PC-9 (cell line): ENCODE results near the gene PCDHGA8. TPM values are rescaled to one million over a fixed set of nuclear protein-coding genes. Genes with fewer than 3 reads are reported as not detected.
"Not testable (repeated sequence)": the region's sequence is repeated elsewhere in the genome, so short reads cannot be mapped to it uniquely, and the experiment has no call there.

Experiments
- BruUV-seq: library from RNA; stranded (reverse); fragments of 400-500 nt; replicated peaks from 2 replicates; lab custom pipeline; 2021; lab: Mats Ljungman, UMichigan
- CTCF ChIA-PET: fragments of 300-600 bp; sonication (Branson Sonifier 250); formaldehyde crosslinking; loops from one replicate; lab custom pipeline; 2022; ENCODE audit warnings: antibody characterized with exemption; lab: Charles Lee
- POLR2A ChIA-PET: fragments of 300-600 bp; sonication (Branson Sonifier 250); formaldehyde crosslinking; loops from one replicate; lab custom pipeline; 2022; ENCODE audit warnings: antibody characterized with exemption; ENCODE audit not compliant: unreplicated experiment; lab: Charles Lee
- DNase-seq, 2 experiments: peaks; one replicate each; pipeline versions ENCODE4 v3.0.0 to v3.0.0-alpha.2; 2015 to 2022; ENCODE audit warnings: mixed read lengths in 1 of 2
- H2AFZ ChIP-seq: fragments of 200-600 bp; sonication (generic); 2 replicates; pipeline ENCODE4 v1.8.1; 2017; ENCODE audit warnings: antibody characterized with exemption
- H3F3A ChIP-seq: fragments of 200-600 bp; sonication (generic); 2 replicates; pipeline ENCODE4 v1.8.1; 2017; ENCODE audit warnings: antibody characterized with exemption, mild to moderate bottlenecking, low read depth; ENCODE audit not compliant: insufficient read depth
- H3K27ac ChIP-seq: fragments of 200-600 bp; sonication (generic); 2 replicates; pipeline ENCODE4 v1.6.1; 2016; ENCODE audit warnings: mixed run types
- H3K27me3 ChIP-seq: fragments of 200-600 bp; sonication (generic); 2 replicates; pipeline ENCODE4 v1.6.1; 2016; ENCODE audit warnings: low read depth, mixed run types; ENCODE audit not compliant: insufficient read depth
- H3K36me3 ChIP-seq: fragments of 200-600 bp; sonication (generic); 2 replicates; pipeline ENCODE4 v1.6.1; 2016; ENCODE audit warnings: low read depth, mixed run types
- H3K4me1 ChIP-seq: fragments of 200-600 bp; sonication (generic); replicated peaks from 2 replicates; pipeline ENCODE4 v1.6.1; 2016; ENCODE audit warnings: mixed run types; ENCODE audit not compliant: insufficient read depth
- H3K4me2 ChIP-seq: fragments of 200-600 bp; sonication (generic); 2 replicates; pipeline ENCODE4 v1.6.1; 2017; ENCODE audit warnings: mixed run types
- H3K4me3 ChIP-seq: fragments of 200-600 bp; sonication (generic); 2 replicates; pipeline ENCODE4 v1.6.1; 2016; ENCODE audit warnings: mixed run types
- H3K79me2 ChIP-seq: fragments of 200-600 bp; sonication (generic); 2 replicates; pipeline ENCODE4 v1.6.1; 2017; ENCODE audit warnings: low read depth, mixed run types
- H3K9me2 ChIP-seq: fragments of 200-600 bp; sonication (generic); 2 replicates; pipeline ENCODE4 v1.8.1; 2017; ENCODE audit warnings: mild to moderate bottlenecking; ENCODE audit not compliant: insufficient read depth
- H3K9me3 ChIP-seq: fragments of 200-600 bp; sonication (generic); 2 replicates; pipeline ENCODE4 v1.8.1; 2016; ENCODE audit warnings: low read depth; ENCODE audit not compliant: insufficient read depth
- H4K20me1 ChIP-seq: fragments of 200-600 bp; sonication (generic); 2 replicates; pipeline ENCODE4 v1.8.1; 2017; ENCODE audit not compliant: insufficient read depth
- CTCF ChIP-seq: fragments of 200-600 bp; sonication (generic); conservative IDR thresholded peaks from 2 replicates; pipeline ENCODE4 v1.6.1; 2017; ENCODE audit warnings: mixed run types, antibody characterized with exemption, mild to moderate bottlenecking, moderate library complexity
- EZH2 ChIP-seq: fragments of 200-600 bp; sonication (generic); IDR thresholded peaks from 2 replicates; pipeline ENCODE4 v1.8.0; 2017; ENCODE audit warnings: antibody characterized with exemption, low read depth
- intact Hi-C: fragments of 100-400 bp; cut with micrococcal nuclease; formaldehyde crosslinking; loops from one replicate; pipeline ENCODE4 v1.10.0; 2022; ENCODE audit not compliant: unreplicated experiment
- total RNA-seq: library from RNA; stranded (reverse); gene quantifications from 2 replicates; pipeline ENCODE4 v1.2.3, GENCODE V29; 2021

Gene PCDHGA8
- total RNA-seq, 1 experiment from 2014 or later = not detected

GRCh38 chr5:141427783-141428426, 35.5 kb downstream of the PCDHGA8 start:
- Histone ChIP-seq H3K27me3 (peaks cover 32% of the 10 kb centered on the region), H3K4me3 (no peak overlapping the region), H3K4me1 (no peaks in the 10 kb centered on the region), H3K9me3 (0 out of 2 replicates have a peak, but pooled peaks cover 3% of the 10 kb centered on the region), H4K20me1 (no peaks in the 10 kb centered on the region), H3K79me2 (no peaks in the 10 kb centered on the region), H3K27ac (no peak overlapping the region), H2AFZ (no peak overlapping the region), H3F3A (no peaks in the 10 kb centered on the region), H3K4me2 (no peak overlapping the region), H3K36me3 (no peaks in the 10 kb centered on the region), H3K9me2 (no peaks in the 10 kb centered on the region)
- CTCF ChIA-PET = no interaction called here
- no TSS peak for BruUV-seq
- TF ChIP-seq CTCF = no peak
- TF ChIP-seq EZH2 = no peak
- intact Hi-C loops = no loop called here
- POLR2A ChIA-PET = no interaction called here
- DNase-seq = no peak

DNA sequence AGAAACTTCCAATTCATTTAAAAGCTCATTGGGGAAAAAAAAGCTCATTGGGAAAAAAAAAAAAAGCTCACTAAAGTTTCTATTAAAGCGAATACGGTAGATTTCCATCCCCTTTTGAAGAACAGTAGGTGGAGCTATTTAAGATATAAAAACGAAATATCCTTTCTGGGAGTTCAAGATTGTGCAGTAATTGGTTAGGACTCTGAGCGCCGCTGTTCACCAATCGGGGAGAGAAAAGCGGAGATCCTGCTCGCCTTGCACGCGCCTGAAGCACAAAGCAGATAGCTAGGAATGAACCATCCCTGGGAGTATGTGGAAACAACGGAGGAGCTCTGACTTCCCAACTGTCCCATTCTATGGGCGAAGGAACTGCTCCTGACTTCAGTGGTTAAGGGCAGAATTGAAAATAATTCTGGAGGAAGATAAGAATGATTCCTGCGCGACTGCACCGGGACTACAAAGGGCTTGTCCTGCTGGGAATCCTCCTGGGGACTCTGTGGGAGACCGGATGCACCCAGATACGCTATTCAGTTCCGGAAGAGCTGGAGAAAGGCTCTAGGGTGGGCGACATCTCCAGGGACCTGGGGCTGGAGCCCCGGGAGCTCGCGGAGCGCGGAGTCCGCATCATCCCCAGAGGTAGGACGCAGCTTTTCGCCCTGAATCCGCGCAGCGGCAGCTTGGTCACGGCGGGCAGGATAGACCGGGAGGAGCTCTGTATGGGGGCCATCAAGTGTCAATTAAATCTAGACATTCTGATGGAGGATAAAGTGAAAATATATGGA, 38.1 kb downstream of the PCDHGA8 start, which contains the start of gene PCDHGA12:
TSS of gene PCDHGA12 (plus strand) at position 176 of the 782 bp plus-strand sequence. CDS start at position 429, 253 bp downstream.
- Histone ChIP-seq H4K20me1 (no peaks in the 10 kb centered on the region), H3F3A (no peaks in the 10 kb centered on the region), H3K27me3 (peaks cover 28% of the 10 kb centered on the region), H3K36me3 (no peaks in the 10 kb centered on the region), H2AFZ (no peak within 1 kb of the TSS), H3K27ac (no peak within 1 kb of the TSS), H3K79me2 (no peaks in the 10 kb centered on the region), H3K4me1 (no peaks in the 10 kb centered on the region), H3K9me2 (no peaks in the 10 kb centered on the region), H3K4me2 (no peak within 1 kb of the TSS), H3K9me3 (0 out of 2 replicates have a peak, but pooled peaks cover 3% of the 10 kb centered on the region), H3K4me3 (no peak within 1 kb of the TSS)
- intact Hi-C loops = no loop called here
- no TSS peak for BruUV-seq
- TF ChIP-seq EZH2 = no peak
- TF ChIP-seq CTCF = no peak
- CTCF ChIA-PET = interaction anchor here (0.6 to 1.0 kb wide), 5 partner anchors 45 to 312 kb away, joined by 3 to 6 read pairs (median 4); no protein-coding TSS in a partner anchor
- DNase-seq = peak in 1 of 2 experiments; percentile 9
- POLR2A ChIA-PET = interaction anchor here (0.6 kb wide), 1 partner anchor 43 kb away, joined by 3 read pairs; no protein-coding TSS in a partner anchor

DNA sequence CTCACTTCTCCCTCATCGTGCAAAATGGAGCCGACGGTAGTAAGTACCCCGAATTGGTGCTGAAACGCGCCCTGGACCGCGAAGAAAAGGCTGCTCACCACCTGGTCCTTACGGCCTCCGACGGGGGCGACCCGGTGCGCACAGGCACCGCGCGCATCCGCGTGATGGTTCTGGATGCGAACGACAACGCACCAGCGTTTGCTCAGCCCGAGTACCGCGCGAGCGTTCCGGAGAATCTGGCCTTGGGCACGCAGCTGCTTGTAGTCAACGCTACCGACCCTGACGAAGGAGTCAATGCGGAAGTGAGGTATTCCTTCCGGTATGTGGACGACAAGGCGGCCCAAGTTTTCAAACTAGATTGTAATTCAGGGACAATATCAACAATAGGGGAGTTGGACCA, 38.9 kb downstream of the PCDHGA8 start:
- Histone ChIP-seq H3K4me1 (no peaks in the 10 kb centered on the region), H3F3A (no peaks in the 10 kb centered on the region), H3K9me2 (no peaks in the 10 kb centered on the region), H3K36me3 (no peaks in the 10 kb centered on the region), H2AFZ (no peak overlapping the region), H4K20me1 (no peaks in the 10 kb centered on the region), H3K4me2 (no peak overlapping the region), H3K79me2 (no peaks in the 10 kb centered on the region), H3K27ac (no peak overlapping the region), H3K4me3 (no peak overlapping the region), H3K9me3 (0 out of 2 replicates have a peak, but pooled peaks cover 3% of the 10 kb centered on the region), H3K27me3 (peaks cover 27% of the 10 kb centered on the region)
- CTCF ChIA-PET = interaction anchor here (0.6 kb wide), 1 partner anchor 313 kb away, joined by 6 read pairs; no protein-coding TSS in a partner anchor
- TF ChIP-seq EZH2 (no peak), CTCF (no peak)
- intact Hi-C loops = no loop called here
- POLR2A ChIA-PET = no interaction called here
- no peak for DNase-seq
- no TSS peak for BruUV-seq

- intact Hi-C loops, H4K20me1 ChIP-seq, H3K9me3 ChIP-seq, H2AFZ ChIP-seq, H3F3A ChIP-seq, DNase-seq, CTCF ChIA-PET, H3K79me2 ChIP-seq, H3K9me2 ChIP-seq, H3K4me3 ChIP-seq, BruUV-seq, H3K4me1 ChIP-seq, H3K4me2 ChIP-seq, H3K27ac ChIP-seq, H3K36me3 ChIP-seq, POLR2A ChIA-PET: not testable (repeated sequence)
- H3K27me3 ChIP-seq = peaks cover 20% of the 10 kb centered on the region; the same call in 1 of the 2 replicates
Measured at GRCh38 chr5:141432308-141432707, 39.9 kb downstream of the PCDHGA8 start.
